GM19240 (cell line): ENCODE data around the gene ARMC8.

ENCODE experiments used
- DNase-seq: peaks from one replicate; pipeline ENCODE4 v3.0.0; 2011; ENCODE audit warnings: low spot score; ENCODE audit not compliant: insufficient read length

ARMC8 gene

DNA sequence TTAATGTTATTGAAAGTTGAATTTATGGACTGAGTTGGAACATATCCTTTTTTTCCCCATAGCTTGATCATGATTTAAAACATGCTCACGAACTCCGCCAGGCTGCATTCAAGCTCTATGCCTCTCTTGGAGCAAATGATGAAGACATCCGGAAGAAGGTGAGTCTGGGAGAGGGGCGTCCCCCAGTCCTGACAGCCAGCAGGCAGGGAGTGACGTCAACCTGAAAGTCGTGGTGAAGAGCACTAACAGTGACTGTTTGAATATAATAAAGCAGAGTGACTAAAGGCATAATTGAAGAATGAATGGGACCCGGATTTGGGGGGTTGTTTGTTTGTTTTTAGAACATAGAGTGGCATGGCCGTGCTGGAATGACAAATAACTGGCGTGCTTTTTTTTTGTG lies 57.9 kb downstream of the ARMC8 start:
- no peak for DNase-seq

DNA sequence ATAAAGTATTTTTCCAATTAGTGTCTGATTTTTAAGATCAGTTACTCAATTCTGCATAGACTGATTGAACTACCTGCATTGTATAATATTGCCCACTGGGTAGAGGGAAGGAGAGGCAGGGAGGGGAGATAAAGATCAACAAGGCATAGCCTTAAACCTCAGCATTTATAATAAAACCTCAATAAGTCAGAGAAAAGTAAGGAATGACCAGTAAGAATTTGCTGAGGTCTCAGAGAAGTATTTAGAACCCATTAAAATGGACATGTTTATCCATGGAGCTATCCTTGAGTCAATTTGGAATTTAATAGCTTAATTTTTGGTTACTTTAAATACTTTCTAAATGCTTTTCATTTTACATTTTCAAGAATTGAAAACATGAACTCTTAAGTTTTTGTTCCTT lies 62.5 kb downstream of the ARMC8 start:
- DNase-seq, result no peak

DNA sequence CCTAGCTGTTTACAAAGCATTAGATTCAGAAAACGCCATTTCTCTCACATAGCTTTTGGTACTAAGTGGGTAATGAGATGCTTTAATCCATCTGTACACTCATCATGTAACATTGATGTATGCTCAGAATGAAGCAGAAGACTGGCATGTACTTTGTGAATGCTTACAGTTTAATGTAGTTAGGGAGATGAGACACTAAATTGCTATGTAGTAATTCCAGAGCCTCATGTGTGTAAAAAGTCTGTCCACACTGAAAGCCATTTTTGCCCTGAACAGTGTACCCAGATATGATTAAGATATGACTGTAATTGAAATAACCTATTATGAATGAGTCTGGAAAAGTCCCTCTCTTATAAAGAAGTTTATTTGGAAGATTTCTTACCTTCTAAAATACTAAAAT lies 66.5 kb downstream of the ARMC8 start:
- no peak for DNase-seq

DNA sequence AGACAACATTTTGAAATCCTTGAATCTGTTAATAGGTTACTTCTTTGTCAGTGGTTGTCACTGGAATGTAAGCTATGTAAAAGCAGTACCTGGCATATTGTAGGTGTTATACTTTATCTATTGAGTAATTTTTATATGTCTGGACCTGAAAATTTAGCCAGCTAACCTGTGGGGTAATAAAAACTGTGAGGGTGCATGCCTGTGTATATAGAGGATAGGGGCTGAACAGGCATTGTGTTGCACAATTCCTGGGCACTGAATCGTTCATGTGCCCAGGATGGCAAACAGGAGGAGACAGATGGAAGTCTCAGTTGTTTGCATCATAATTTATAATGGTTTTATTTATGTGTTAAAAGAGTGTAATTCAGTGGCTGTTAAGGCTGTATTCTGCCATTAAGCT lies 67.1 kb downstream of the ARMC8 start:
- no peak for DNase-seq

DNA sequence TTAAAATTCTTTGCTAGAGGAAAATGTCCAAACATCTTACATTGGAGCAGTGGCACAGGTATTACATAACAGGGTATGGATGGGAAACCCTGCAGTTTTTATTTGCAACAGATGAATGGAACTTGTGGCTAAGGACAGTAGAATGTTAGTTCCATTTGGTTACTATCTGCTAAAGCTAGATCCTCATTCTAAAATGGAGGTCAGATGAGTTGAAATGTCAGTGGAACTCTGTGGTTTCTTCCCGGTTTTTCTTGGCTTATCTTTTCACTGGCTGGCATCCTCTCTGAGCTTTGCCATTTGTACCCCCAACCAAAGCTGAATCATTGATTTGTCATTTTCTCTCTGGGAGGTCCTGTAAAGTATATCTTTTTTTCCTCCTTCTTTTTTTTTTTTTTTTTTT lies 68.9 kb downstream of the ARMC8 start:
- no peak for DNase-seq

DNA sequence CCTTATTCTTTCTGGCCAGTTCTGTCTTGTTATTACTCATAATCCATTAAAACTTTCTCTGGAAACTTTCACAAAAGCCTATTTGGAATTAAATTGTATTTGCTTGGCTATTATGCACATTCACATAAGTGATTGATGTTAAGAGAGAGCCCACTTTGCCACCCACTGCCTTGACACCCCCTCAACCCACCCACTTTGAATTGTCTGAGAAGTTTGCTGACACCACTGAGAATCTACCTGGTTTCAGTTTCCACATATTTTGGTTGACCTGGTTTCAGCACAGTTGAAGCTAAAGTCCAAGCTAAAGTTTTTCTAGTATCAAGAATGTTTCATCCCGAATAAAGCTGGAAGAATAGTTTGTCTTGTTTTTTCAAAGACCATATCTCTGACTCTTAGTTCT lies 70.9 kb downstream of the ARMC8 start:
- DNase-seq, result no peak

DNA sequence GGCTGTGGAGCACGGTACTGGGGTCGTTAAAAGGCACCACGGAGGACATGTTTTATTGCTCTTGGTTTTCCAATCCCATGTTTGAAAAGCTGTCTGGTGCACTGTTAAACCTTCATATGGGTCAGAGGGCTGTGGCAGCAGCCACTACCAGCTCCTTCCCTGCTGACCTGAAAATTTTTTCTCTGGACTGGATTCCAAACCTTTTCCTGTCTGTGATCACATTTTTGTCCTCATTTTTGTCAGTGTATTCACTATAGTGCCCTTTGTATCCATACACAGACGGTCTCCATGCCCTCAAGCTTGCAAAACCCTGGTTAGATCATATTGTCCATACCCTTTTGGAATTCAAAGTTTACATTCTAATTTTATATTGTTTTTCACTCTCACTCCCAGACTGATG lies 72.0 kb downstream of the ARMC8 start:
- no peak for DNase-seq

DNA sequence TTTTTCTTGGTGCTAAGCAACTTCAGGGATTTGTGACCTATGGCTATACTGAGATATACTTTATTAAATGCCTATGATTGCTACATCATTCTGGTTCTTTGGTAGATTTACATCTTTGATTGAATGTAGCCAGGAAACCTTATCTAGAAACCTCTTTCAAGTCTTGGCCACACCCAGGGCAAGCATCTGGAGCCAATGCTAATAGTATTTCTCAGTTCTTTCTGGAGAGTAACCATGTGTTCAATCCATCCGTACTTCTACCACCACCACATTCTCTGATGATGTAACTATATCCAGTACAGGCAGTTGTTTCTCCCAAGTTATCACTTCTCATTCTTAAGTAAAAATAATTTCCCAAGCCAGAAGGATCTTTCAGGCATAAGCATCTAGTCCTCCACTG lies 73.5 kb downstream of the ARMC8 start:
- DNase-seq, result no peak

DNA sequence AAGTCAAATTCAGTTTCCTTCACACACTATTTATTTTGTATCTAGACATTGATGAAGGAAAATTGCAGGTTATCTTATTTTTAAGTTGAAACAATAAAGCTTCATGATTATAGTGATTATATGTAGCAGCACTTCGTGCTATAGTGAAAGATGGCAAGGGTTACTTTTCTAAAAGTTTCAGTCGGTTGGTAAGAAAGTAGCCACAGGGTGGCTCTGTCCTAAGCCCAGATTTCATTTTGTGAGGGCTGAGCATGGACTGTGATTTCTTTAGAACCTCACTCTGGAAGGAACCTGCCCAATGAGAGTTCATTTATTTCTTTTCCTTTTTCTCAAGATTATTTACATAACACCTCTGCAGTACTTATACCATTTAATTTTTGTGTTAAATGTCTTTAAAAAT lies 76.0 kb downstream of the ARMC8 start:
- DNase-seq, result no peak

DNA sequence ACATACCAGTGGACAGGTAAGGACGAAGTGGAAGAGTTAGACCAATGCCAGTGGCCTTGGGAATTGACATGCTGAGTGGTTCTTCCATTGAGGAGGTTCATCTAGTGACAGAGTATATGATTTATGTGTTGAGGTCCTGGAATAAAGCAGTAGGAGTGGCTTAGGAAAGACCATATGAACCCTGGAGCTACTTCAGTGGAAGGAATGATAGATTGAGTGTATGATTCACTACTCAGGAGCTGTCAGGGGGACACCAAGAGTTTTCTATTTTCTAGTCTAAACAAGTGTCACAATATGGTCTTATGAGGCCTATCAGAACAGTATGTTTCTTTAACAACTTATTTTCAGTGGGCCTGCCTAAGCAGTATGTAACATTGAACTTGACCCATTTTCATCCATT lies 78.6 kb downstream of the ARMC8 start:
- no peak for DNase-seq

DNA sequence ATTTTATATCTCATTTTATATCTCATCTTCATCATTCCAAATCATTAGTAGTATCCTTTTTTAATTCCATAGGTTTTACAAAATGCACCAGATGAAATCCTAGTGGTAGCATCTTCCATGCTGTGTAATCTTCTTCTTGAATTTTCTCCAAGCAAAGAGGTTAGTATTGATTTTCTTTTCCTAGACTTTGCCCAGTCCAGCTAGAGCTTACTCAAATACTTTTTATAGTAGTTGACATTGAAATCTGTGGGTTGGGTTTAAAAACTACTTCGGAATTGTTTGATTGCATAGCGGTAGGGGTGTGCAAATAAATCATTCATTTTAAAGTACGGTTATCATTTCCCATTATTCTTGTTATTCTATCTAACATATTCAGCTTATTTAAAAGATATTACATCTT lies 80.0 kb downstream of the ARMC8 start:
- DNase-seq, result no peak

DNA sequence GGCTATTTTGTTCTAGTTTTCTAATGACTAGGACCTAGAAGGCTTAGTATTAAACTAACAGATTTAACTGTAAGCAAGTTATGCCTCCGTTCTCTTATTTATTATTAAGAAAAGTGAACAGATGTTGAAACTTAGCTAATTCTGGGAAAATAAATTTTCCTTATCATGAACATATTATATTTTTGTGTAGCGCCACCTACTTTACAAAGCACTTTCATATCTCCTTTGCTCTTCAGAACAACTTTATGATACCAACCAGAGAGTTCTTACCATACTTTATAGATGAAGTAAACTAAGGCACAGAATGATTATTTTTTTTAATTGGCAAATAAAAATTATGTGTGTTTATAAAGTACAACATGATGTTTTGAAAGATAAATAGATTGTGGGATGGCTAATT lies 83.1 kb downstream of the ARMC8 start:
- DNase-seq, result no peak

DNA sequence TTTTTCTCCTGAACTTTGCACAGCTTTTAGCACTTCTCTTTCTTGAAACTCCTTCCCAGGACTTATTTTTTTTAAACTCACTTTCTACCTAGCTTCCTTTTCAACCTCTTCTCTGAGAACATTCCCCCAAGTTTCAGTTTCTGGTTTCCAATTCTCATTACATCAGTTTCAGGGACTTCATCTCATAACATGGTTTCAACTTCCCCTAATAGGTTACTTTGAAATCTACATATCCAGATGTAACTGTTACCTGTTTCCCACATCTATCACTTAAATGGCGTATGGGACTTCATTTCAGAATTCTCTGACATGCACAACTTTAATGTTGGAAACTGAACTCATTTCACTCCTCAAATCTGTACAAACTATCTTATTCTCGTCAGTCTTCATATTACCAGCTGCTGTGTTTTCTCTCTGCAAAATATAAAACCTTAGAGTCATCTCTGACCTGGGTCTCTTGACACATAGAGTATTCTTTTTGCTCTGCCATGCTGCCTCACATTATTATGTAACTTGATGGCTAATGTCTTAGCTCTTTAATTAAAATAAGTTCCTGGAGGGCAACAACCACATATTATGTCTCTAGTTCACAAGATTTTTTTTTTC lies 84.2 kb downstream of the ARMC8 start:
- no peak for DNase-seq

DNA sequence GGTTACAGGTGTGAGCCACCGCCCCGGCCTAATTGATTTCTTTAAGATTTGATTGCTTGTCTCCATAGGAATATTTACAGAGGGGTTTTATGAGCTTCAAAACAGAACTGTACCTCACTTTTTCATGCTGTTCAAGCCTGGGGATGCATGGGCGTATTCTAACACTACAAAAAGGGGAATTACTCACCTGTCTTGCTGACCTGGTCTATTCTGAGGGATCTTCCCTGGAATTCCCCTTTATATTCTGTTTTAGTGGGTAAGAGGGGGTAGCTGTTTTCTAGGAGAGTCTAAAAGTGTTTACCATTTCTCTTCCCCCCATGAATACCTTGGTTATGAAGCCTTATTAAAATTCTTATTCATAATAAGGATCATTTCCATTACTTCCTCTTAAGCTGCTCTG lies 94.5 kb downstream of the ARMC8 start:
- no peak for DNase-seq

DNA sequence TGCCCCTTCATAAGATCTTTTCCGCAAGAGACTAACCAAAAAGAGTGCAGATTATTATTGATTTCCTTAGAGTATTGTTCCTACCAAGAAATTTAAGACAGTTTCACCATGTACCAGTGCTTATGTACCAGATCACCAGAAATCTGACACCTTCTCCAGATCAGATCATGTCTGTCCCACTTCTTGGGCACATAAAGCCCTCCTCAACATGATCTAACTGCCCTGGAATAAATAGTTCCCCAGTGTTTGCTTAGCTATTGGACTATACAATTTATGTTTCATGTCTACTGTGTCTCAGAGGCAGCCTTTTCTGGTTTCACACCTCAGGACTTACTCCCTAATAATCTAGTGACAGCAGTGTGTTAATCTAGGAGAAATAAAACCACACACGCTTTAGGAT lies 95.7 kb downstream of the ARMC8 start:
- DNase-seq, result no peak

DNA sequence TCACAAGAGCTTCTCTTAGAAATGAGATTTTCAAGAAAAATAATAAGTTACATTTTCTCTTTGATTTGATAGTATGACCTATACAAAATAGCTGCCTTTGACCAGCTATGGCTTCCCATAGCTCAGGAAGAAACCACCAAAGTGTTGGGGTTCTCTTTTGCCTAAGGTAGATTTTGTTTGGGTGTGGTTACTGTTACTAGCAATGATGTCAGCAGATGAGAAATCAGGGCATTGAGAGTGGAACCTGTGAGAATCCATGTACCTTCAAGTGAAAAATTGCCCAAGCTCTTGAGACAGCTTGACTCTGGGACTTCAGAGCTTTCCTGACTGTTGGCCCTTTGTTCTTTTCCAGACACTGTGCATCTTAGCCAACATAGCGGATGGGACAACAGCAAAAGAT lies 97.0 kb downstream of the ARMC8 start:
- no peak for DNase-seq

DNA sequence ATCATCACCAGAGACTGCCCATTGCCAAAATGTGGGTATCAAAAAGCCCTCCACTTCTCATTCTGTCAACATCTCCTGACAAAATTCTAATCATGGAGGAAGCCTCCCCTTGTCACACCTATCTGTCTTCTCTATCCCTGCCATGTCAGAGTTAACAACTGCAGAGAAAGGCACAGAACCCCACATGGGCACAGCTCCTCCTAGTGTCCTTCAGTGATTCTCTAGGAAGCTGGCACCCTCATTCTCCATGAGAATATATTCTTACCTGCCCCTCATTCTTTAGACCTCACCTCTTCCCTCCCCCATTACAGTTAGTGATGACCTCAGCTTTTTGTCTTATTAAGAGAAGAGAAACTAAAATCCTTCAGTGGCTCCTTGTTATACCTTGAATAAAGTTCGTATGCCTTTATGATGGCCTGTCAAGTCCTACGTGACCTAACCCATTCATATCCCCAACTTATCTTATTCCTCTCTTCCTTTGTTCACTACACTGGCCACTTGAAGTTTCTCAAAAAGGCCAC lies 97.9 kb downstream of the ARMC8 start:
- no peak for DNase-seq

DNA sequence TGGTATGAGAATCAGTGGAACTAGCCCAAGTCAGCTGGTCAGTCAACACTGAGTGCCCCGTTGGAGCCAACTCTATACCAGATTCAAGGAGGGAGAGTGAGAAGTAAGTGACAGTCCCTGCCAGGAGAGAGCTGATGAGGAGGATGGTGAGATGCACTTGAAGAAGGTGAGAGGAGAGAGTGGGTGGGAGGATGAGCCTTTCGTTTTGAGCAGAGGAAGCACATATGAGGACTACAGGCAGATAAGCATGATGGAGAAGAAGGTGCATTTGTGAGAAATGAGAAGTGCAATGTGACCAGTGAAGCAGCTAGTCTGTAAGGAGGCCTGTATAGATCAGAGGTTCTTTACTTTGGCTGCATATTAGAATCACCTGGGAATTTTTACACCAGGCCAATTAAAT lies 102.2 kb downstream of the ARMC8 start:
- DNase-seq, result no peak

DNA sequence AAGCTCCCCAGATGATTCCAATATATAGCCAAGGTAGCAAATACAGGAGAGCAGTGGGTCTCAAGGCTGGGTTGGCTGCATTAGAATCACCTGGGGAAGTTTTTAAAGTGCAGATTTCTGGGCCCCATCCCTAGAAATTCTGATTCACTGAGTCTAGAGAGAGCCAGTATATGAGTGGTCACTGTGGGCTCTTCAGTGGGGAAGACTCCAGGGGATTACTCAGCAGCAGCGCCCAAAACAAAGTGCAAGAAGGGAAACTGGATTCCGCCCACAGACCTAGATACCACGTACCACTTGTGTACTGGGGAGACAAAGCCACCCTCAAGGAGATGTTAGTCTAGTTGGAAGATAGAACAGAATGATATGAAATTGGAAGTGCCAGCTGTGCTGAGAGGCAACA lies 102.6 kb downstream of the ARMC8 start:
- no peak for DNase-seq

DNA sequence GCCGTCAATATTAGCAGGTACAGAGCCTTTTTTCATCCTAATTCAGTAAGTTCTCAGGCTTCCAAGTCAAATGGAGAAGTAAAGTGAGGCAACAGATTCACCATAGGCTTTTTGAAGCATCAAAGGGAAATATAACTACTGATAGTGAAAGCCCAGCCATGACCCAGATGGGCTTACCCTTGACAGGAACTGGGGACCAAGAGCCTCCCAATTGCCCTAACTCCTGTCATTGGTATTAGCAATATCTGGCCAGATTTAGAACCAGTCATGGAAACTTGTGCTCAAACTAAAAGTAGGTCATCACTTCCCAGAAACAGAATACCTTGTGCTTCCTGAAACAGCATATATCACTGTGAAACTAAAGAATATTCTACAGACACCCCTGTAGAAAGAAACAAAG lies 109.5 kb downstream of the ARMC8 start:
- DNase-seq, result no peak

DNA sequence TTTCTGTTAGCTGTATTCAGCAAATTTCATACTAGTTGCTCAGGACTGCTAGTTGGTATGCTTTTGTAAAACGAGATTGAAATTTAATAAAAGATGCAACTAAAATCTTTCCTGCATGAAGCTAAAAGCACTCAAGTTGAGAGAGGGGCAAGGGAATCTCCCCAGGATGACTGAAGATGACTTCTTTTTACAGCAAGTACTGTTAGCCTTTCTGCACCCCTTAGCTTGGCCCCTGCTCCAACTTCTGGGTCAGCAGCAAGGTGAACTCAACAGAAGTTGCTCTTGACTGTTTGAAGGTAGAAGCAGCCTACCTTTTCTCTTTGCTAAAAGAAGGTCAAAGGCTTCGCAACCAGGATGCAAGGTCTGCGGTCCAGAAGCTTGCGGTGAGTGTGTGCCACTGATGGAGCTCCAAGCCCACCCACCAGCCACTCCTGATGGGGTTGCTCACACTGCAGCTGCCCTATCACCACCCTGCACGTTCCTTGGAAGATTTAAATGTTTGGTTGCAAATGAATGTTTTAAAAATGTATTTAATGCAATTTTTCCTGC lies 110.0 kb downstream of the ARMC8 start:
- no peak for DNase-seq

DNA sequence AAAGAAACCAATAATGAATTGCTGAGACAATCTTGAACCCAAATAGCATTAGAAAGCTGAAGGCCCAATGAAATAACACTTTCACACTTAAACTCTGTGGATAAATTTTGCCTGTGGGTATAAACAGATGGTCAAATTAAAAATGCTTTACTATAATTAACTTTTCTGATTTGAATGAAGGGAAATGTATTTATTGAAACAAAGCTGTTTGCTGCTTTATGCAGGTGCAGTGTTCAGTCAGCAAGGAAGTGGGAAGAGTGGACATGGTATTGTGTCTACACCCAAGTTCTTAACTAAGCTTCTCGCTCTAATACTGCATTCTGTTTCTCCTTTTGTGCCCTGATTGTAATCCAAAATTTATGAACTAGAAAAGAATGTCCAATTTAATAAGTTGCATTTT lies 110.8 kb downstream of the ARMC8 start:
- no peak for DNase-seq

DNA sequence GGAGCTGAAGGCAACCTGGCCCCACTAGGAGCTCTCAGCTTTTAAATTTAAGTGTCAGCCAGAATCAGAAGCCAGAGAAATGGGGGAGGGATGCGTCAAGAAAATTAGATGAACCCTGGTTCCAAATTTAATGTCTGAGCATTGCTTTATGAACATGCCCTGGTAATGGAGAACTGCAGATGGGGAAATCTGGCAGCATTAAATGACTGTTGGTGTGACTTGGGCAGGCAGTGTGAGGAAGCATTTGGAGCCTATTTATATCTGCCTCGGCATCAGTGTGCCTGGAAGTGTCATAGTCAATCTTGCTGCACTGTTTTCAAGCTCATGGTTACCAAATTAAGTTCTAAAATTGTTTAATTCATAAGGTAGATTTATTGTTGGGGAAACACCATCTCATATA lies 113.5 kb downstream of the ARMC8 start:
- no peak for DNase-seq

DNA sequence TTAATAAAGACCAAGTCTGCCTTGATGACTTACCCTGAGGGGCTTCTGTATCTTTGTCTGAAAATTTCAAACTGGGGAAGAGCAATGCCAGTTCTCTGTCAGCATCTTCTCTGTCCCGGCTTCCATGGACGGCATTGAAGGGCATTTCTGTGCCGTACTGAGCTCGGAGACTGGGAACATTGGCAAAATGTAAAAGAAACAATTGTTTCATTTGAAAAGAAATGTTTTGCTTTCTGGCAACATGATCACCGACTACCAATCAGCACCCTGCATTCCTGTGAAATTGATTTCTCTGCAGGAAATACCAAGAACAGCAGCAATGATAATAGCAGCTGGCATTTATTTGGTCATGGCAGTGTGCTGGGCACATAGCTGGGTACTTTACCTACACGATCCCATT lies 116.4 kb downstream of the ARMC8 start:
- DNase-seq, result no peak
